GM10847 (cell line): ENCODE results near the gene ATXN1.

ENCODE experiments used
- POLR2A ChIP-seq: IDR thresholded peaks from 2 replicates; pipeline ENCODE4 v1.6.1; 2011; ENCODE audit not compliant: insufficient read length; ENCODE audit errors: extremely low read depth

ATXN1 gene

GRCh38 chr6:16510245-16510644 lies 251.0 kb downstream of the ATXN1 start:
- no peak for TF ChIP-seq POLR2A

DNA sequence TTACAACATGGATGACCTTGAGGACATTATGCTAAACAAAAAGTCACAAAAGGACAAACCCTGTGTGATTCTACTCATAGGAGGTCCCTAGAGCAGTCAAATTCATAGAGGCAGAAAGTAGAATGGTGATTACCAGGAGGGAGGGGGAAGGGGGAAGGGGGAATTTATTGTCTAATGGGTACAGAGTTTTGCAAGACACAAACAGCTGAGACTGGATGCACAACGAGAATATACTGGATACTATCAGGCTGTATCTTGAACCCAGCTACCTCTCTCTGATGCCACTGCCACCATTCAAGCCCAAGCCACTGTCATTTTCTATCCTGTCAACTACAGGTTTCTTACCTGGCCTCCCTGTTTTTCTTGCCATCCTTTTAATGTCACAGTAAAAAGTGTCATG lies 252.3 kb downstream of the ATXN1 start:
- TF ChIP-seq POLR2A: no peak

- no peak for TF ChIP-seq POLR2A
Measured at GRCh38 chr6:16505711-16506357, 255.4 kb downstream of the ATXN1 start.

GRCh38 chr6:16504609-16505008 lies 256.7 kb downstream of the ATXN1 start:
- no peak for TF ChIP-seq POLR2A

DNA sequence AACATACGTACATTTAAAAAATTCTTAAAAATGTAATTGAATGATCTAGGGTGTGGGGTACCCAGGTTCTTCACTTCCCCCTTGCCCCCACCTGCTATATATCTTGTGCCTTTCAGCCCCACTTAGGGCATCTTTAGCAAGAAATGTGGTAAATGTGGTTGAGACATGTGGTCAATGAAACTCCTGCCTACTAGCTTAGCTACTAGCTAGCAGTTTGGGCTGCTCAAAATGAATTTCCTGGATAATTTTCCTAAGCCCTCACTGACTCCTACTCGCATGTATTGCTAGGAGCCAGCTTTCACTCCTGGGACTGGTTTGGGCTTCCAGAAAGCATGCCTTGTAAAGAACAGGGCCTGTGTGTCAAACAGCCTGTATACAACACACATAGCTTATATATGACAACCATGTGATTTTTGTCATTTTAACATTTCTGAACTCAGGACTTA lies 257.3 kb downstream of the ATXN1 start:
- TF ChIP-seq POLR2A: no peak

- no peak for TF ChIP-seq POLR2A
Measured at GRCh38 chr6:16503241-16503775, 258.0 kb downstream of the ATXN1 start.

DNA sequence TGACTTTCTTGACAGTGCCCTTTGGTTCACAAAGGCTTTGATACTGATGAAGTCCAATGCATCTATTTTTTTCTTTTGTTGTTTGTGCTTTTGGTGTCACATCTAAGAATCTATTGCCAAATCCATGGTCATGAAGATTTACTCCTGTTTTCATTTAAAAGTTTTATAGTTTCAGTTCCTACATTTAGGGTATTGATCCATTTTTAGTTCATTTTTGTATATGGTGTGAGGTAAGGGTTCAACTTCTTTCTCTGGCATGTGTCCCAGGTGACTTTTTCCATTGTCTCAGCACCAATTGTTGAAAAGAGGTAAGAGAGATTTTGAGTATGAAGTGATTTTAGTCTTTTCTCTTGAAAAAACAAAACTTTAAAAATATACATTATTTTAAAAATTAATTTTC lies 262.3 kb downstream of the ATXN1 start:
- no peak for TF ChIP-seq POLR2A

DNA sequence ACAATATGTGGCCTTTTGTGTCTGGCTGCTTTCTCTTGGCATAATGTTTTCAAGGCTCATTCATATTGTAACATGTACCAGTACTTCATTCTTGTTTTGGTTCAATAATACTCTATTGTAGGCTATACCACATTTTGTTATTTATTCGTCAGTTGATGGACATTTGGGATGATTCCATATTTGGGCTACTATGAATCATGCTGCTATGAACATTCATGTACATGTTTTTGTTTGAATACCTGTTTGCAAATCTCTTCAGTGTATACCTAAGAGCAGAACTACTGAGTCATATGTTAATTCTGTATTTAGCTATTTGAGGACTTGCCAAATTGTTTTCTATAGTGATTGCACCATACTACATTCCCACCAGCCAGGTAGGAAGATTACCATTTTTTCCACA lies 263.0 kb downstream of the ATXN1 start:
- TF ChIP-seq POLR2A: no peak

DNA sequence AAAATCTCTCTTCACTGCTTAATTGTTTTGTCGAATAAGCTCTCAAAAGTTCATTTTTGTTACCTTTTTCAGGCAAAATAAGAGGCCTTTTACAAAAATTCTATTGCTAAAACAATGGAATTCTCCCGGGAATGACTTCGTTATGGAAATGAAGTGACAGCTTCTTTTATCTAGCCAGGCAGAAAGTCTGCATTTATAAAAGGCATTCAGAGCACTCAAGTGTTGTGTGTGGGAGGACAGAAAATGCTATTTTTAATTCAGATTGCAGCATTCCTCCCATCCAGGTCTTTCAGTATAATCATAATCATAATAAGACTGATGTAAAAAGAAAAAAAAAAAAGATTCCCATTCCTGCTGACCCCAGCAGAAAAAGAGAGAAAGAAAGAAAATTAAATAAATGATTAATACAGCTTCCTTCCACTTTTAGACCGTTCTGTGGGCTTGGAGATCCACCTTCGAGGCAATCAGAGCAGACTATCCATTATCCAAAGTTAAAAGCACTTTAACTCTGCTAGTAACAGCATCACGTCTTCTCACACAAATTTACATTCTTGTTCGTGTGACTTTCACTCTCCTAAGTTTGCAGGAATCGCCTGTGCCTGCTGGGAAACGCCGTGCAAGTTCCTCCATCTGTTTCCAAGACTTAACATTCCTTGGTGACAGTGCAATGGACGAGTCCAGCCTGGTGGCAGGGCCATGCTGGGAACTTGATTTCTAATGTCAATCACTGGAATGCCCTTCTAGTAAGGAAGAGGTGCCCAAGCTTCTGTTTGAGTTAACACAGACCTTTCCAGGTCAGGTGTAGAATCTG lies 264.1 kb downstream of the ATXN1 start:
- TF ChIP-seq POLR2A: no peak

GRCh38 chr6:16496210-16496609 lies 265.1 kb downstream of the ATXN1 start:
- no peak for TF ChIP-seq POLR2A

DNA sequence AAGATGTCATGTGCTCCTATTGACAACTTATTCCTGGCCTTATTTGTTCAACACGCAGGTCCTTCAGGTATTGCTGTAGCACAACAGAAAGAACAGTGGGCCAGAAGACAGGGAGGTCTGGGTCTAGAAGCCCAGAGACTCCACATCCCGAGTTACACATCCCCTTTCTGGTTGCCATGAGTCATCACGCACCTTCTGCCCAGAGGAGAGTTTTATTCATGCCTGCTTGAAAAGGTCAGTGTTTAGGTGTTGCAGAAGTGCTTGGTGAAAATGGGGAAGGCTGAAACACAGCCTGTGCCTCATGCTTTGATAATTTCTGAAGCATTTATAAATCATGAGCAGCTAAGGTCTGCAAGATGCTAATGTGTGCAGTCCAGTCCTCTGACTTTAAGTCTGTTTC lies 266.5 kb downstream of the ATXN1 start:
- TF ChIP-seq POLR2A: no peak

DNA sequence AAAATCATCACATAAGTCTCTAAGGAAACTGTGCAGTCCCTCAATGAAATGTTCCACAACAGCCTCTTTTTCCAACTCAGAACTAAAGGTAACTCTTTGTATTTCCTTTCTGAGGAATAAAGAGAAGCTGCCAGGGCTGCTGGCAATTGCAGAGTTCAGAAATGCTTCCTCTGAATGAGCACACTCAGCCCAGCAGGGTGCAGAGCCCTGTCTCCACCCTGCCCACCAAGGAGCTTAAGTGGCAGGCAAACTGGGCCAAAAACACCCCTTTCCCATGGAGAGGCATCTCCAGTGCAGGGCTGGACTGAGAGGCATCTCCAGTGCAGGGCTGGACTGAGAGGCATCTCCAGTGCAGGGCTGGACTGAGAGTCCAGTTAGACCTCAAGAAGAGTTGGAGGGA lies 267.5 kb downstream of the ATXN1 start:
- TF ChIP-seq POLR2A: no peak

- no peak for TF ChIP-seq POLR2A
Measured at GRCh38 chr6:16493112-16493511, 268.1 kb downstream of the ATXN1 start.

GRCh38 chr6:16491666-16492313 lies 269.5 kb downstream of the ATXN1 start:
- no peak for TF ChIP-seq POLR2A

- TF ChIP-seq POLR2A: no peak
Measured at GRCh38 chr6:16490616-16491015, 270.6 kb downstream of the ATXN1 start.

- TF ChIP-seq POLR2A: no peak
Measured at GRCh38 chr6:16488813-16489212, 272.4 kb downstream of the ATXN1 start.

- TF ChIP-seq POLR2A: no peak
Measured at GRCh38 chr6:16487996-16488674, 273.1 kb downstream of the ATXN1 start.
